Islet precursor cell (in vitro differentiated cells): ENCODE results near the gene OR14I1.
"Not testable (repeated sequence)": the region's sequence is repeated elsewhere in the genome, so short reads cannot be mapped to it uniquely, and the experiment has no call there.

Source experiments
- DNase-seq: peaks from one replicate; pipeline ENCODE4 v3.0.0-alpha.2; 2018

The OR14I1 gene

DNA sequence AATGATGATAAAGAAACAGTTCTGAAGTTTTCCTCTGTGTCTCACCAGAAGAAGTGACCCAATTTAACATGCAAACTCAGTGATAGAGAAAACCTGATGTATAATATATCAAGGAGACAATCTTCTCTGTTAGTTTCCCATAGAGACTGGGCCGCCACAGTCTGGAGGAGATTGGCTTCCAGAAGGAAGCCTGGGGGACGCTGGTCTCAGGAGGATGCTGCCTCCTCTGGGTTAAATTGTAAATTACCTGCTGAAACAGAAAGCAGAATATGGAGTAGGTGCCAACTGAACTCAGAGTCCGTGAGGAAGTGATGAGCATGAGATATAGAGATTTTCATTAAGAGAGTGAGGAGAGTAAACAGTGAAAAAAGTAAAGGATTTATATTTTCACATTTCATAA is 15.8 kb downstream of the OR14I1 start:
- no peak for DNase-seq

- DNase-seq, result no peak
Observed at GRCh38 chr1:248681651-248682050, 20.9 kb downstream of the OR14I1 start.

DNA sequence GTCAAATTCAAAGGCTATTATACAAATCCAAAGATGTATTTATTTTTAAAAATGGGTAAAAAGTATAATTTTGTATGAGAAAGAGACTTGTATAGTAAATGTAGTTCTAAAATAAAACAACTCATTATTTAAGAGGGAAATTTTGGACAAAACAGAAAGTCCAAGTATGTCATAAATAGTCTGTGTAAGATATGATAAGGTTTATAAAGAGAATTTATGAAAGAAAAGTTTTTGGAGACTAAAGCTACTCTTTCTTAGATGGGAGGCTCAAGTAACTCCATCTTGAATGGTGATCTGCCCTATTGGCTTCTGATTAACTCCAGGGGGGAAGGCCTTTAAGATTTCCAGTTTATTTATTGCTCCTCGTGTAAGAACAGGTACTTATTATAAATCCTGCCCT is 32.6 kb downstream of the OR14I1 start:
- DNase-seq, result no peak

GRCh38 chr1:248663453-248664328 is 38.9 kb downstream of the OR14I1 start:
- not testable (repeated sequence) for DNase-seq

GRCh38 chr1:248656797-248657196 is 45.8 kb downstream of the OR14I1 start:
- not testable (repeated sequence) for DNase-seq

- not testable (repeated sequence) for DNase-seq
Observed at GRCh38 chr1:248655354-248655753, 47.2 kb downstream of the OR14I1 start, which contains the start of gene OR2T27. OR2T27 (minus strand) TSS chr1:248655528; CDS start chr1:248650884, 4,644 bp downstream.
